HepG2 (cell line): ENCODE data around the gene TST. TPM values are rescaled to one million over a fixed set of nuclear protein-coding genes. Genes with fewer than 3 reads are reported as not detected.

Source experiments
- ARNT ChIP-seq: fragments of 450-650 bp; IDR thresholded peaks from 2 replicates; pipeline ENCODE4 v1.6.1; 2017
- HDAC1 ChIP-seq: sonication (generic); formaldehyde crosslinking; IDR thresholded peaks from 2 replicates; pipeline ENCODE4 v1.5.1; 2020; ENCODE audit warnings: mild to moderate bottlenecking, missing genetic modification reagents
- MEF2D ChIP-seq: sonication (generic); formaldehyde crosslinking; IDR thresholded peaks from 2 replicates; pipeline ENCODE4 v1.5.1; 2020; ENCODE audit warnings: mild to moderate bottlenecking, missing genetic modification reagents
- SMAD3 ChIP-seq: sonication (generic); formaldehyde crosslinking; IDR thresholded peaks from 2 replicates; pipeline ENCODE4 v1.4.0; 2020; ENCODE audit warnings: missing genetic modification reagents
- SMAD9 ChIP-seq: sonication (generic); formaldehyde crosslinking; IDR thresholded peaks from 2 replicates; pipeline ENCODE4 v1.5.1; 2020; ENCODE audit warnings: mild to moderate bottlenecking, missing genetic modification reagents
- TCF7L2 ChIP-seq: IDR thresholded peaks from 2 replicates; pipeline ENCODE4 v1.6.1; 2011; ENCODE audit warnings: mild to moderate bottlenecking, low read depth, low read length, moderate library complexity
- ZMYM3 ChIP-seq: sonication (generic); formaldehyde crosslinking; IDR thresholded peaks from 2 replicates; pipeline ENCODE4 v1.5.1; 2020; ENCODE audit warnings: mild to moderate bottlenecking, missing genetic modification reagents
- ZNF672 ChIP-seq: sonication (generic); formaldehyde crosslinking; IDR thresholded peaks from 2 replicates; pipeline ENCODE4 v1.8.1; 2022; ENCODE audit warnings: missing genetic modification reagents
- ZNF713 ChIP-seq: sonication (generic); formaldehyde crosslinking; IDR thresholded peaks from 2 replicates; pipeline ENCODE4 v1.4.0; 2020; ENCODE audit warnings: mild to moderate bottlenecking, missing genetic modification reagents
- ZNF790 ChIP-seq: sonication (generic); formaldehyde crosslinking; IDR thresholded peaks from 2 replicates; pipeline ENCODE4 v1.8.0; 2022; ENCODE audit warnings: missing genetic modification reagents, mild to moderate bottlenecking, borderline replicate concordance
- polyA plus RNA-seq, 8 experiments: library from polyadenylated mRNA; depleted of rRNA in 3 of 8; stranded (reverse) in 7 of 8; unstranded in 1 of 8; fragments of >200 nt; fragmentation: Illumina TruSeq in 4 of 8; extraction: Trizol in 4 of 8; gene quantifications; 2 replicates each; pipeline versions ENCODE4 v1.2.1 to v1.2.3, GENCODE V29; 2011 to 2016; ENCODE audit warnings: low read depth in 4 of 8, missing spikeins in 1 of 8, mixed read lengths in 1 of 8; ENCODE audit not compliant: insufficient read depth in 1 of 8
- total RNA-seq, 5 experiments: library from RNA; depleted of rRNA; stranded (reverse); fragments of >200 nt; fragmentation: Illumina TruSeq; extraction: Trizol; gene quantifications; 2 replicates each; pipeline ENCODE4 v1.2.3, GENCODE V29; 2016; ENCODE audit warnings: low read depth in 1 of 5
- TF ChIP-seq, protein P1 (sequence below): sonication (generic); formaldehyde crosslinking; IDR thresholded peaks from 2 replicates; pipeline ENCODE4 v1.5.0; 2020; ENCODE audit warnings: mild to moderate bottlenecking, missing genetic modification reagents, borderline replicate concordance
- TF ChIP-seq, protein P2 (sequence below): sonication (generic); formaldehyde crosslinking; IDR thresholded peaks from 2 replicates; pipeline ENCODE4 v1.4.0; 2020; ENCODE audit warnings: missing genetic modification reagents, borderline replicate concordance
- TF ChIP-seq, protein P3 (sequence below): sonication (generic); formaldehyde crosslinking; IDR thresholded peaks from 2 replicates; pipeline ENCODE4 v1.4.0; 2020; ENCODE audit warnings: mild to moderate bottlenecking, missing genetic modification reagents, borderline replicate concordance

TST gene
- total and polyA plus RNA-seq, 2 of the 13 experiments (the other 11 are each of a cell fraction or from before 2014, with no cell fraction given) = 44.6 to 63.6 TPM

DNA sequence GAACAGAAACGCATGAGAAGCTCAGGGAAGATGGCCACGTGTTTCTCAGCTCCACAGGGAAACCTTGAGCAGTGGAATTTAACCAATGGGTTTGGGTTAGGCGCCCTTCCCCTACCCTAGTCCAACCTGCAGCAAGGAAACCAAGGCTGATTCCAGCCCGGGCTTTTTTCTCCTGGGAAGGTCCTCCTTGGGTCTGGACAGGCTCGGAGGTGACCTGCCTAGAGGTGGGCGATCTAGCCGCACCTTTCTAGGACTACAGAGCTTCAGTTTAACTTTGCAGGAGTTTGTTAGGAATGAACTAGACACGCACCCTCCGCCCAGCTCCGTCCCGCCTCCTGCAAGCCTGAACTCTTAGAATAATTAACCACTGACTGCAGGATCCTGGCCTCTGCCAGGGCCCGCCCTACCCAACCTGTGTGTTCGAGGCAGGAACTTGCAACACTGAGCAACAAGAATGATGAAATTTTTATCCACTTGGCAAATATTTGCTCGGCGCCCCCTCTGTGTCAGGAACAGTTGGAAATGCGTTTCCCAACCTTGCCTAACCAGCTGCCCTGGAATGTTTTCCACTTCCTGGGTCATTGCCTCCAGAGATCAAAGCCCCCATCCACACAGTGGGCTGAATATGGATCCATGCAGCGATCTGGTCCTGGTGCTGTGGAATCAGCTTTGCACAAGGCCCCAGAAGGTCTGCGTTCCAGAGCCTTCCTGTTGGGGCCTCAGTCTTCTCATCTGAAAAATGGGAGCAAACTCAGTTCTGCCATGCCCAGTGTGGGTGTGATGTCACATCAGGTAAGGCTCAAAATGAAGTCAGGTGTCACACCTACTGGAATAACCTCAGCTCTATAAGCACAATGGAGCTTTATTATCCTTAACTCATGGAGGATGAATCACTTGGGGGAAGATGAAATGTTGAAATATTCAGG lies 13.6 kb upstream of the TST start (continued):
- TF ChIP-seq, protein P1, sequence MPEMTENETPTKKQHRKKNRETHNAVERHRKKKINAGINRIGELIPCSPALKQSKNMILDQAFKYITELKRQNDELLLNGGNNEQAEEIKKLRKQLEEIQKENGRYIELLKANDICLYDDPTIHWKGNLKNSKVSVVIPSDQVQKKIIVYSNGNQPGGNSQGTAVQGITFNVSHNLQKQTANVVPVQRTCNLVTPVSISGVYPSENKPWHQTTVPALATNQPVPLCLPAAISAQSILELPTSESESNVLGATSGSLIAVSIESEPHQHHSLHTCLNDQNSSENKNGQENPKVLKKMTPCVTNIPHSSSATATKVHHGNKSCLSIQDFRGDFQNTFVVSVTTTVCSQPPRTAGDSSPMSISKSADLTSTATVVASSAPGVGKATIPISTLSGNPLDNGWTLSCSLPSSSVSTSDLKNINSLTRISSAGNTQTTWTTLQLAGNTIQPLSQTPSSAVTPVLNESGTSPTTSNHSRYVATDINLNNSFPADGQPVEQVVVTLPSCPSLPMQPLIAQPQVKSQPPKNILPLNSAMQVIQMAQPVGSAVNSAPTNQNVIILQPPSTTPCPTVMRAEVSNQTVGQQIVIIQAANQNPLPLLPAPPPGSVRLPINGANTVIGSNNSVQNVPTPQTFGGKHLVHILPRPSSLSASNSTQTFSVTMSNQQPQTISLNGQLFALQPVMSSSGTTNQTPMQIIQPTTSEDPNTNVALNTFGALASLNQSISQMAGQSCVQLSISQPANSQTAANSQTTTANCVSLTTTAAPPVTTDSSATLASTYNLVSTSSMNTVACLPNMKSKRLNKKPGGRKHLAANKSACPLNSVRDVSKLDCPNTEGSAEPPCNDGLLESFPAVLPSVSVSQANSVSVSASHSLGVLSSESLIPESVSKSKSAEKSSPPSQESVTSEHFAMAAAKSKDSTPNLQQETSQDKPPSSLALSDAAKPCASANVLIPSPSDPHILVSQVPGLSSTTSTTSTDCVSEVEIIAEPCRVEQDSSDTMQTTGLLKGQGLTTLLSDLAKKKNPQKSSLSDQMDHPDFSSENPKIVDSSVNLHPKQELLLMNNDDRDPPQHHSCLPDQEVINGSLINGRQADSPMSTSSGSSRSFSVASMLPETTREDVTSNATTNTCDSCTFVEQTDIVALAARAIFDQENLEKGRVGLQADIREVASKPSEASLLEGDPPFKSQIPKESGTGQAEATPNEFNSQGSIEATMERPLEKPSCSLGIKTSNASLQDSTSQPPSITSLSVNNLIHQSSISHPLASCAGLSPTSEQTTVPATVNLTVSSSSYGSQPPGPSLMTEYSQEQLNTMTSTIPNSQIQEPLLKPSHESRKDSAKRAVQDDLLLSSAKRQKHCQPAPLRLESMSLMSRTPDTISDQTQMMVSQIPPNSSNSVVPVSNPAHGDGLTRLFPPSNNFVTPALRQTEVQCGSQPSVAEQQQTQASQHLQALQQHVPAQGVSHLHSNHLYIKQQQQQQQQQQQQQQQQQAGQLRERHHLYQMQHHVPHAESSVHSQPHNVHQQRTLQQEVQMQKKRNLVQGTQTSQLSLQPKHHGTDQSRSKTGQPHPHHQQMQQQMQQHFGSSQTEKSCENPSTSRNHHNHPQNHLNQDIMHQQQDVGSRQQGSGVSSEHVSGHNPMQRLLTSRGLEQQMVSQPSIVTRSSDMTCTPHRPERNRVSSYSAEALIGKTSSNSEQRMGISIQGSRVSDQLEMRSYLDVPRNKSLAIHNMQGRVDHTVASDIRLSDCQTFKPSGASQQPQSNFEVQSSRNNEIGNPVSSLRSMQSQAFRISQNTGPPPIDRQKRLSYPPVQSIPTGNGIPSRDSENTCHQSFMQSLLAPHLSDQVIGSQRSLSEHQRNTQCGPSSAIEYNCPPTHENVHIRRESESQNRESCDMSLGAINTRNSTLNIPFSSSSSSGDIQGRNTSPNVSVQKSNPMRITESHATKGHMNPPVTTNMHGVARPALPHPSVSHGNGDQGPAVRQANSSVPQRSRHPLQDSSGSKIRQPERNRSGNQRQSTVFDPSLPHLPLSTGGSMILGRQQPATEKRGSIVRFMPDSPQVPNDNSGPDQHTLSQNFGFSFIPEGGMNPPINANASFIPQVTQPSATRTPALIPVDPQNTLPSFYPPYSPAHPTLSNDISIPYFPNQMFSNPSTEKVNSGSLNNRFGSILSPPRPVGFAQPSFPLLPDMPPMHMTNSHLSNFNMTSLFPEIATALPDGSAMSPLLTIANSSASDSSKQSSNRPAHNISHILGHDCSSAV = no peak; the same call in 1 of the 2 replicates
- TF ChIP-seq SMAD3 (CRISPR knock-in tag) = peak; percentile 97
- peak; percentile 85 for TF ChIP-seq ZNF672 (CRISPR knock-in tag)
- peak; percentile 100 for TF ChIP-seq ZMYM3 (CRISPR knock-in tag)
- no peak for TF ChIP-seq ARNT
- no peak for TF ChIP-seq ZNF713 (CRISPR knock-in tag)
- TF ChIP-seq, protein P2, sequence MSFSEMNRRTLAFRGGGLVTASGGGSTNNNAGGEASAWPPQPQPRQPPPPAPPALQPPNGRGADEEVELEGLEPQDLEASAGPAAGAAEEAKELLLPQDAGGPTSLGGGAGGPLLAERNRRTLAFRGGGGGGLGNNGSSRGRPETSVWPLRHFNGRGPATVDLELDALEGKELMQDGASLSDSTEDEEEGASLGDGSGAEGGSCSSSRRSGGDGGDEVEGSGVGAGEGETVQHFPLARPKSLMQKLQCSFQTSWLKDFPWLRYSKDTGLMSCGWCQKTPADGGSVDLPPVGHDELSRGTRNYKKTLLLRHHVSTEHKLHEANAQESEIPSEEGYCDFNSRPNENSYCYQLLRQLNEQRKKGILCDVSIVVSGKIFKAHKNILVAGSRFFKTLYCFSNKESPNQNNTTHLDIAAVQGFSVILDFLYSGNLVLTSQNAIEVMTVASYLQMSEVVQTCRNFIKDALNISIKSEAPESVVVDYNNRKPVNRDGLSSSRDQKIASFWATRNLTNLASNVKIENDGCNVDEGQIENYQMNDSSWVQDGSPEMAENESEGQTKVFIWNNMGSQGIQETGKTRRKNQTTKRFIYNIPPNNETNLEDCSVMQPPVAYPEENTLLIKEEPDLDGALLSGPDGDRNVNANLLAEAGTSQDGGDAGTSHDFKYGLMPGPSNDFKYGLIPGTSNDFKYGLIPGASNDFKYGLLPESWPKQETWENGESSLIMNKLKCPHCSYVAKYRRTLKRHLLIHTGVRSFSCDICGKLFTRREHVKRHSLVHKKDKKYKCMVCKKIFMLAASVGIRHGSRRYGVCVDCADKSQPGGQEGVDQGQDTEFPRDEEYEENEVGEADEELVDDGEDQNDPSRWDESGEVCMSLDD = peak; percentile 83; the same call in 1 of the 2 replicates
- TF ChIP-seq TCF7L2 = peak; percentile 42; the same call in 1 of the 2 replicates
- TF ChIP-seq ZNF790 (CRISPR knock-in tag) = no peak
- TF ChIP-seq SMAD9 (CRISPR knock-in tag) = no peak
- peak; percentile 97 for TF ChIP-seq MEF2D (CRISPR knock-in tag)
- TF ChIP-seq, protein P3, sequence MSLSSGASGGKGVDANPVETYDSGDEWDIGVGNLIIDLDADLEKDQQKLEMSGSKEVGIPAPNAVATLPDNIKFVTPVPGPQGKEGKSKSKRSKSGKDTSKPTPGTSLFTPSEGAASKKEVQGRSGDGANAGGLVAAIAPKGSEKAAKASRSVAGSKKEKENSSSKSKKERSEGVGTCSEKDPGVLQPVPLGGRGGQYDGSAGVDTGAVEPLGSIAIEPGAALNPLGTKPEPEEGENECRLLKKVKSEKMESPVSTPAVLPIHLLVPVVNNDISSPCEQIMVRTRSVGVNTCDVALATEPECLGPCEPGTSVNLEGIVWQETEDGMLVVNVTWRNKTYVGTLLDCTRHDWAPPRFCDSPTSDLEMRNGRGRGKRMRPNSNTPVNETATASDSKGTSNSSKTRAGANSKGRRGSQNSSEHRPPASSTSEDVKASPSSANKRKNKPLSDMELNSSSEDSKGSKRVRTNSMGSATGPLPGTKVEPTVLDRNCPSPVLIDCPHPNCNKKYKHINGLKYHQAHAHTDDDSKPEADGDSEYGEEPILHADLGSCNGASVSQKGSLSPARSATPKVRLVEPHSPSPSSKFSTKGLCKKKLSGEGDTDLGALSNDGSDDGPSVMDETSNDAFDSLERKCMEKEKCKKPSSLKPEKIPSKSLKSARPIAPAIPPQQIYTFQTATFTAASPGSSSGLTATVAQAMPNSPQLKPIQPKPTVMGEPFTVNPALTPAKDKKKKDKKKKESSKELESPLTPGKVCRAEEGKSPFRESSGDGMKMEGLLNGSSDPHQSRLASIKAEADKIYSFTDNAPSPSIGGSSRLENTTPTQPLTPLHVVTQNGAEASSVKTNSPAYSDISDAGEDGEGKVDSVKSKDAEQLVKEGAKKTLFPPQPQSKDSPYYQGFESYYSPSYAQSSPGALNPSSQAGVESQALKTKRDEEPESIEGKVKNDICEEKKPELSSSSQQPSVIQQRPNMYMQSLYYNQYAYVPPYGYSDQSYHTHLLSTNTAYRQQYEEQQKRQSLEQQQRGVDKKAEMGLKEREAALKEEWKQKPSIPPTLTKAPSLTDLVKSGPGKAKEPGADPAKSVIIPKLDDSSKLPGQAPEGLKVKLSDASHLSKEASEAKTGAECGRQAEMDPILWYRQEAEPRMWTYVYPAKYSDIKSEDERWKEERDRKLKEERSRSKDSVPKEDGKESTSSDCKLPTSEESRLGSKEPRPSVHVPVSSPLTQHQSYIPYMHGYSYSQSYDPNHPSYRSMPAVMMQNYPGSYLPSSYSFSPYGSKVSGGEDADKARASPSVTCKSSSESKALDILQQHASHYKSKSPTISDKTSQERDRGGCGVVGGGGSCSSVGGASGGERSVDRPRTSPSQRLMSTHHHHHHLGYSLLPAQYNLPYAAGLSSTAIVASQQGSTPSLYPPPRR (CRISPR knock-in tag) = peak; percentile 97
- TF ChIP-seq HDAC1 = peak; percentile 97
